ENCODE results near the gene GPBAR1. TPM values are rescaled to one million over a fixed set of nuclear protein-coding genes. Genes with fewer than 3 reads are reported as not detected.

GPBAR1 gene
- total RNA-seq, 1 experiment from 2014 or later, result 0.20 TPM

- TF ChIP-seq FOXP4 (CRISPR knock-in tag; IDR thresholded peaks at IDR 0.05) (no peak), ZSCAN18 (CRISPR knock-in tag; IDR thresholded peaks at IDR 0.05) (no peak), AR (CRISPR knock-in tag; IDR thresholded peaks at IDR 0.05) (no peak)
Observed at GRCh38 chr2:218296200-218296599, 35.4 kb downstream of the GPBAR1 start (continued).

GRCh38 chr2:218296847-218297246 lies 36.0 kb downstream of the GPBAR1 start:
- no peak overlapping the region for H3K4me3 Mint-ChIP-seq
- no peaks in the 10 kb centered on the region for H3K9me3 Mint-ChIP-seq
- DNase-seq (ENCODE audit: low spot score) (no peak), ATAC-seq (no peak)
- H3K36me3 Mint-ChIP-seq, result no peaks in the 10 kb centered on the region
- peaks cover 32% of the 10 kb centered on the region for H3K4me1 Mint-ChIP-seq
- ChIA-PET POLR2A (interaction anchor here (1.2 kb wide), 1 partner anchor 27 kb away, joined by 3 read pairs; the partner anchor contains the start of genes AAMP and PNKD), CTCF (interaction anchor here (0.7 to 3.6 kb wide), 5 partner anchors 60 to 153 kb away, joined by 3 to 17 read pairs (median 4); partner anchors contain the start of gene CATIP)
- H3K27me3 Mint-ChIP-seq (ENCODE audit: low read depth), result no peaks in the 10 kb centered on the region; the same call in 1 of the 2 replicates
- no peak overlapping the region for H3K27ac Mint-ChIP-seq
- TF ChIP-seq ZNF219 (CRISPR knock-in tag; IDR thresholded peaks at IDR 0.05; ENCODE audit: borderline replicate concordance), result no peak
- no peak for TF ChIP-seq JUN (CRISPR knock-in tag; IDR thresholded peaks at IDR 0.05)
- no peak for TF ChIP-seq ZBTB21 (CRISPR knock-in tag; IDR thresholded peaks at IDR 0.05; ENCODE audit: borderline replicate concordance)
- no peak for TF ChIP-seq AR (CRISPR knock-in tag; IDR thresholded peaks at IDR 0.05)
- no peak for TF ChIP-seq ZNF532 (CRISPR knock-in tag; IDR thresholded peaks at IDR 0.05; ENCODE audit: borderline replicate concordance)
- TF ChIP-seq E2F5 (CRISPR knock-in tag; IDR thresholded peaks at IDR 0.05), result no peak
- no peak for TF ChIP-seq SP1 (CRISPR knock-in tag; conservative IDR thresholded peaks at IDR 0.05)
- TF ChIP-seq ZNF281 (CRISPR knock-in tag; IDR thresholded peaks at IDR 0.05), result no peak
- TF ChIP-seq NFATC4 (CRISPR knock-in tag; IDR thresholded peaks at IDR 0.05), result no peak
- TF ChIP-seq SMAD4 (CRISPR knock-in tag; IDR thresholded peaks at IDR 0.05), result no peak
- TF ChIP-seq ZNF263 (CRISPR knock-in tag; IDR thresholded peaks at IDR 0.05; ENCODE audit: low read depth), result no peak
- no peak for TF ChIP-seq SOX15 (CRISPR knock-in tag; IDR thresholded peaks at IDR 0.05)
- no peak for TF ChIP-seq TP53 (CRISPR knock-in tag; IDR thresholded peaks at IDR 0.05)
- no peak for TF ChIP-seq OVOL2 (CRISPR knock-in tag; IDR thresholded peaks at IDR 0.05; ENCODE audit: borderline replicate concordance)
- no peak for TF ChIP-seq TCF7 (CRISPR knock-in tag; IDR thresholded peaks at IDR 0.05; ENCODE audit: low read depth)
- no peak for TF ChIP-seq NR1H2 (CRISPR knock-in tag; IDR thresholded peaks at IDR 0.05)
- no peak for TF ChIP-seq NR3C1 (CRISPR knock-in tag; conservative IDR thresholded peaks at IDR 0.05; ENCODE audit: low read depth)
